H9 (cell line): ENCODE data around the gene USP9X. TPM values are rescaled to one million over a fixed set of nuclear protein-coding genes. Genes with fewer than 3 reads are reported as not detected.

Experiments used
- DNase-seq: peaks from one replicate; pipeline ENCODE4 v3.0.0-alpha.2; 2017
- H2AFZ ChIP-seq: one replicate; pipeline ENCODE4 v1.6.1; 2013; ENCODE audit warnings: mild to moderate bottlenecking, low read length, control low read depth, moderate library complexity
- H2AK5ac ChIP-seq: 2 replicates; pipeline ENCODE4 v1.6.1; 2013; ENCODE audit warnings: low read length, control low read depth, mixed read lengths; ENCODE audit not compliant: insufficient read length
- H2BK120ac ChIP-seq: one replicate; pipeline ENCODE4 v1.6.1; 2013; ENCODE audit warnings: low read depth, mild to moderate bottlenecking, low read length, control low read depth, inconsistent platforms; ENCODE audit not compliant: poor library complexity, severe bottlenecking
- H2BK12ac ChIP-seq: 2 replicates; pipeline ENCODE4 v1.6.1; 2013; ENCODE audit warnings: low read length, control low read depth, mixed read lengths, low read depth; ENCODE audit not compliant: insufficient read length
- H2BK15ac ChIP-seq: 2 replicates; pipeline ENCODE4 v1.6.1; 2013; ENCODE audit warnings: low read depth, low read length, control low read depth
- H2BK20ac ChIP-seq: one replicate; pipeline ENCODE4 v1.6.1; 2013; ENCODE audit warnings: low read depth, mild to moderate bottlenecking, low read length, control low read depth, inconsistent platforms; ENCODE audit not compliant: poor library complexity, severe bottlenecking
- H2BK5ac ChIP-seq: 2 replicates; pipeline ENCODE4 v1.6.1; 2013; ENCODE audit warnings: low read length, control low read depth, mixed read lengths; ENCODE audit not compliant: insufficient read length
- H3K14ac ChIP-seq: 2 replicates; pipeline ENCODE4 v1.6.1; 2013; ENCODE audit warnings: low read length, control low read depth; ENCODE audit not compliant: insufficient read depth
- H3K18ac ChIP-seq: 2 replicates; pipeline ENCODE4 v1.6.1; 2013; ENCODE audit warnings: low read depth, mild to moderate bottlenecking, mixed read lengths, low read length, control low read depth; ENCODE audit not compliant: insufficient read length
- H3K23ac ChIP-seq: 2 replicates; pipeline ENCODE4 v1.6.1; 2013; ENCODE audit warnings: low read length, control low read depth, mixed read lengths, low read depth; ENCODE audit not compliant: insufficient read length
- H3K23me2 ChIP-seq: 2 replicates; pipeline ENCODE4 v1.6.1; 2013; ENCODE audit warnings: low read depth, mild to moderate bottlenecking, mixed read lengths, low read length, control low read depth; ENCODE audit not compliant: insufficient read length, poor library complexity, severe bottlenecking
- H3K27ac ChIP-seq: 2 replicates; pipeline ENCODE4 v1.5.1; 2013; ENCODE audit warnings: low read length, control low read depth, mixed read lengths, low read depth; ENCODE audit not compliant: insufficient read length
- H3K27me3 ChIP-seq: 2 replicates; pipeline ENCODE4 v1.6.1; 2013; ENCODE audit warnings: low read length, control low read depth, inconsistent platforms; ENCODE audit not compliant: insufficient read depth
- H3K4ac ChIP-seq: 2 replicates; pipeline ENCODE4 v1.6.1; 2013; ENCODE audit warnings: low read depth, mild to moderate bottlenecking, control low read depth, inconsistent platforms, low read length, moderate library complexity
- H3K4me1 ChIP-seq: 2 replicates; pipeline ENCODE4 v1.6.1; 2013; ENCODE audit warnings: low read length, control low read depth, inconsistent platforms; ENCODE audit not compliant: insufficient read depth
- H3K4me2 ChIP-seq: 2 replicates; pipeline ENCODE4 v1.6.1; 2013; ENCODE audit warnings: low read length, control low read depth, mixed read lengths; ENCODE audit not compliant: insufficient read length, insufficient read depth
- H3K56ac ChIP-seq: 2 replicates; pipeline ENCODE4 v1.6.1; 2013; ENCODE audit warnings: low read depth, mild to moderate bottlenecking, mixed read lengths, low read length, control low read depth; ENCODE audit not compliant: insufficient read length
- H3K79me1 ChIP-seq: 2 replicates; pipeline ENCODE4 v1.6.1; 2013; ENCODE audit warnings: low read depth, mild to moderate bottlenecking, moderate library complexity, low read length, control low read depth, inconsistent platforms; ENCODE audit not compliant: insufficient read depth, poor library complexity, severe bottlenecking
- H3K79me2 ChIP-seq: 2 replicates; pipeline ENCODE4 v1.6.1; 2013; ENCODE audit warnings: low read length, control low read depth, inconsistent platforms; ENCODE audit not compliant: insufficient read depth
- H3K9ac ChIP-seq: 2 replicates; pipeline ENCODE4 v1.6.1; 2013; ENCODE audit warnings: low read length, control low read depth, mixed read lengths; ENCODE audit not compliant: insufficient read length; ENCODE audit errors: extremely low read depth
- H3K9me3 ChIP-seq: one replicate; pipeline ENCODE4 v1.6.1; 2013; ENCODE audit warnings: low read depth, low read length, inconsistent platforms; ENCODE audit not compliant: control insufficient read depth
- H3T11ph ChIP-seq: one replicate; pipeline ENCODE4 v1.6.1; 2013; ENCODE audit warnings: mild to moderate bottlenecking, low read length, control low read depth, inconsistent platforms
- H4K20me1 ChIP-seq: one replicate; pipeline ENCODE4 v1.6.1; 2013; ENCODE audit not compliant: control insufficient read depth, insufficient read length, insufficient read depth
- H4K5ac ChIP-seq: 2 replicates; pipeline ENCODE4 v1.6.1; 2013; ENCODE audit warnings: low read depth, mild to moderate bottlenecking, mixed read lengths, low read length, control low read depth; ENCODE audit not compliant: insufficient read length
- H4K8ac ChIP-seq: replicated peaks from 2 replicates; pipeline ENCODE4 v1.6.1; 2013; ENCODE audit warnings: low read length, control low read depth, mixed read lengths, low read depth; ENCODE audit not compliant: insufficient read length
- H4K91ac ChIP-seq: 2 replicates; pipeline ENCODE4 v1.6.1; 2013; ENCODE audit warnings: low read depth, mild to moderate bottlenecking, moderate library complexity, mixed read lengths, low read length, control low read depth; ENCODE audit not compliant: insufficient read length
- H3K27ac Mint-ChIP-seq, 3 experiments: 2 replicates in 2 of 3; 3 replicates in 1 of 3; pipeline ENCODE4 v1.8.0; 2020 to 2021; ENCODE audit warnings: mixed read lengths in 3 of 3, mild to moderate bottlenecking in 1 of 3, moderate library complexity in 1 of 3
- H3K27me3 Mint-ChIP-seq: 2 replicates; pipeline ENCODE4 v1.8.0; 2021; ENCODE audit warnings: low read depth, mild to moderate bottlenecking, moderate library complexity, mixed read lengths
- H3K36me3 Mint-ChIP-seq, 3 experiments: 2 replicates in 2 of 3; 3 replicates in 1 of 3; pipeline ENCODE4 v1.8.0; 2020 to 2021; ENCODE audit warnings: low read depth in 3 of 3, mixed read lengths in 3 of 3; ENCODE audit not compliant: insufficient read depth in 1 of 3
- H3K4me1 Mint-ChIP-seq, 2 experiments: 2 replicates each; pipeline ENCODE4 v1.8.0; 2020; ENCODE audit warnings: mixed read lengths in 2 of 2
- H3K4me3 Mint-ChIP-seq, 2 experiments: 2 replicates in 1 of 2; 3 replicates in 1 of 2; pipeline ENCODE4 v1.8.0; 2020 to 2021; ENCODE audit warnings: mild to moderate bottlenecking in 2 of 2, mixed read lengths in 2 of 2, moderate library complexity in 1 of 2
- H3K9me3 Mint-ChIP-seq, 2 experiments: 2 replicates in 1 of 2; 3 replicates in 1 of 2; pipeline ENCODE4 v1.8.0; 2020; ENCODE audit warnings: mild to moderate bottlenecking in 2 of 2, mixed read lengths in 2 of 2, moderate library complexity in 1 of 2
- WGBS: extraction: QIAGEN DNeasy Blood & Tissue Kit; methylation state at CpG from one replicate; pipeline ENCODE4 v1.1.7; 2013; ENCODE audit warnings: missing lambda C conversion rate, low lambda C conversion rate, mixed read lengths; ENCODE audit not compliant: insufficient read length; ENCODE audit errors: extremely low coverage; 5-methylcytosine and 5-hydroxymethylcytosine counted together
- total RNA-seq: library from RNA; stranded (reverse); gene quantifications from 2 replicates; pipeline ENCODE4 v1.2.1, GENCODE V29; 2021
- TF ChIP-seq, protein P1 (sequence below): fragments of 200-600 bp; sonication (generic); conservative IDR thresholded peaks from 3 replicates; pipeline ENCODE4 v1.8.0; 2021; ENCODE audit warnings: antibody characterized with exemption, mild to moderate bottlenecking

USP9X gene
- total RNA-seq, 1 experiment from 2014 or later = 284 TPM

GRCh38 chrX:41066969-41067368, 18.3 kb upstream of the USP9X start:
- Histone ChIP-seq H2AK5ac (no peak overlapping the region), H2BK120ac (no peak overlapping the region), H3K23me2 (no peaks in the 10 kb centered on the region), H2BK5ac (no peak overlapping the region), H3K79me1 (no peaks in the 10 kb centered on the region), H3K27ac (no peak overlapping the region), H3K23ac (no peak overlapping the region), H3K27me3 (no peaks in the 10 kb centered on the region), H4K8ac (no peak overlapping the region), H3K14ac (no peak overlapping the region), H4K20me1 (no peaks in the 10 kb centered on the region), H4K5ac (no peak overlapping the region), H2BK20ac (no peak overlapping the region), H3K4me2 (no peak overlapping the region), H3K56ac (no peak overlapping the region), H2BK15ac (no peak overlapping the region; the same call in 1 of the 2 replicates), H4K91ac (no peak overlapping the region), H3K79me2 (no peaks in the 10 kb centered on the region), H3K9ac (no peak overlapping the region), H3K4me1 (no peaks in the 10 kb centered on the region; the same call in 1 of the 2 replicates), H2AFZ (no peak overlapping the region), H3K4ac (no peak overlapping the region), H3T11ph (no peak overlapping the region), H2BK12ac (no peak overlapping the region), H3K18ac (no peak overlapping the region), H3K9me3 (no peaks in the 10 kb centered on the region)
- WGBS = no CpG with 5 or more reads among the region's 1 CpG
- TF ChIP-seq, protein P1, sequence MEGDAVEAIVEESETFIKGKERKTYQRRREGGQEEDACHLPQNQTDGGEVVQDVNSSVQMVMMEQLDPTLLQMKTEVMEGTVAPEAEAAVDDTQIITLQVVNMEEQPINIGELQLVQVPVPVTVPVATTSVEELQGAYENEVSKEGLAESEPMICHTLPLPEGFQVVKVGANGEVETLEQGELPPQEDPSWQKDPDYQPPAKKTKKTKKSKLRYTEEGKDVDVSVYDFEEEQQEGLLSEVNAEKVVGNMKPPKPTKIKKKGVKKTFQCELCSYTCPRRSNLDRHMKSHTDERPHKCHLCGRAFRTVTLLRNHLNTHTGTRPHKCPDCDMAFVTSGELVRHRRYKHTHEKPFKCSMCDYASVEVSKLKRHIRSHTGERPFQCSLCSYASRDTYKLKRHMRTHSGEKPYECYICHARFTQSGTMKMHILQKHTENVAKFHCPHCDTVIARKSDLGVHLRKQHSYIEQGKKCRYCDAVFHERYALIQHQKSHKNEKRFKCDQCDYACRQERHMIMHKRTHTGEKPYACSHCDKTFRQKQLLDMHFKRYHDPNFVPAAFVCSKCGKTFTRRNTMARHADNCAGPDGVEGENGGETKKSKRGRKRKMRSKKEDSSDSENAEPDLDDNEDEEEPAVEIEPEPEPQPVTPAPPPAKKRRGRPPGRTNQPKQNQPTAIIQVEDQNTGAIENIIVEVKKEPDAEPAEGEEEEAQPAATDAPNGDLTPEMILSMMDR = no peak
- no peak overlapping the region for H3K4me3 Mint-ChIP-seq
- peaks cover 0 to 5% (median 2%) of the 10 kb centered on the region in 3 experiments; a peak in 4 of 7 replicates for H3K36me3 Mint-ChIP-seq
- peaks cover 33 to 46% of the 10 kb centered on the region in 2 experiments for H3K9me3 Mint-ChIP-seq
- no peak for DNase-seq
- peaks cover 3 to 5% of the 10 kb centered on the region in 2 experiments; a peak in 2 of 4 replicates for H3K4me1 Mint-ChIP-seq
- peak overlapping the region in 1 of 3 experiments; percentile 13; a peak in 1 of 7 replicates for H3K27ac Mint-ChIP-seq
- peaks cover 4% of the 10 kb centered on the region; the same call in 1 of the 2 replicates for H3K27me3 Mint-ChIP-seq
